Erythroblast (primary cell): ENCODE results near the gene SPAAR.

Experiments
- DNase-seq, 2 experiments: peaks; one replicate each; lab custom pipeline; 2025; lab: John Stamatoyannopoulos, UW
- GATA1 ChIP-seq: IDR thresholded peaks from 2 replicates; pipeline ENCODE4 v1.6.1; 2011; ENCODE audit warnings: low read depth, mild to moderate bottlenecking, control low read depth, low read length, moderate library complexity
- POLR2A ChIP-seq: IDR thresholded peaks from 2 replicates; pipeline ENCODE4 v1.6.1; 2011; ENCODE audit warnings: mild to moderate bottlenecking, low read length

SPAAR gene

DNA sequence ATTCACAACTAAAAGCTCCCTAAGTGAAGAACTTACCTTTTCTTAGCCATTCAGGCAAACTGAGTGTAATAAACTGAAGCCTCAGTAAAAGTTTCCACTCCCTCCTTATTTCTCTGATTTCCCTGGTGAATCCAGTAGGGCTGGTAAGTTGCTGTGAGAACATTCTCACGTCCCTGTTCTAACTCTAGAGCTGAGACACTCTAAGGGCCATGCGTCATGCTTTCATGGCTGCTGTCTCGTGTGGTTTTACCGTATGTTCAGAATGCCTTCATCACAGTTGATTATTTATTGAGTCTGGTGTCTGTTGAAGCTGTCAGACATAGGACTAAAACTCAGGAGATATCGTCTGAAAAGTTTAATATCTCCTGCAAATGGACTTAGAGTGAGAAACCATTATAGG lies 47.4 kb downstream of the SPAAR start:
- no peak for DNase-seq

DNA sequence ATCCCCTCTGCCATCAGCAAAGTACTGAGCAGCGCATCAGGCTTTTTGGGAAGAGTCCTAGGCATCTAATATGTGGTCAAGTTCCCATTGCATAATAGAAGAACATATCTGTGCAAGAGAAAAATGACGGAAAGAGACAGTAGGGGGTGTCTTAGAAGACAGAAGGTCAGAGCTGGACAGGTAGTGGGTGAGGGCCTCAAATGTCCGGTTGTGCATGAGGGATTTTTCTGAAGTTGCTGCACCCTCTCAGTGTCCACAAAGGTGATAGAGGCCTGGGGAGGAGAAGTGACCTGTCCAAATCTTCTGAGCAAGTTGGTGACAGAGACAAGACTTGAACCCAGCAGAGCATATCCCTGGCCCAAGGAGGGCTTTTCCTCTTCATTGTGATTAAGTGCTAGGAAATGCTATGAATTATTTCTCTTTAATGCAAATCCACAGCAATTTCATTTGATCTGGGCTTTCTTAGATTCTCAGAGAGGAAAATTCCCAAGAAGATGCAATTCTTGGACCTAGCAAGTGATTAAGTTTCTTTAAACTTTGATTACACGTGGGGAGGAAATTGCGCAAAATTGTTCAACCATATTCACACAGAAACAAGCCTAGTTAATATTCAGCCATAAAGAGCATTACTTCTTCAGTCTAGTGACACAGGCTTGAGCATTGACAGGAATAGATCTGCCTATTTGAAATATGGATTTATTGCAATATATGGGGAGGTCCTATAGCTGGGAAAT lies 49.0 kb downstream of the SPAAR start, which contains the start of gene OR2S2:
TSS of gene OR2S2 (minus strand) at position 51 of the 734 bp plus-strand sequence. CDS start 56 bp downstream, outside the sequence.
- DNase-seq, result no peak
- TF ChIP-seq POLR2A (no peak), GATA1 (no peak)

More for the DNA sequence above, 47.4 kb downstream of the SPAAR start:
- TF ChIP-seq GATA1 (no peak), POLR2A (no peak)

DNA sequence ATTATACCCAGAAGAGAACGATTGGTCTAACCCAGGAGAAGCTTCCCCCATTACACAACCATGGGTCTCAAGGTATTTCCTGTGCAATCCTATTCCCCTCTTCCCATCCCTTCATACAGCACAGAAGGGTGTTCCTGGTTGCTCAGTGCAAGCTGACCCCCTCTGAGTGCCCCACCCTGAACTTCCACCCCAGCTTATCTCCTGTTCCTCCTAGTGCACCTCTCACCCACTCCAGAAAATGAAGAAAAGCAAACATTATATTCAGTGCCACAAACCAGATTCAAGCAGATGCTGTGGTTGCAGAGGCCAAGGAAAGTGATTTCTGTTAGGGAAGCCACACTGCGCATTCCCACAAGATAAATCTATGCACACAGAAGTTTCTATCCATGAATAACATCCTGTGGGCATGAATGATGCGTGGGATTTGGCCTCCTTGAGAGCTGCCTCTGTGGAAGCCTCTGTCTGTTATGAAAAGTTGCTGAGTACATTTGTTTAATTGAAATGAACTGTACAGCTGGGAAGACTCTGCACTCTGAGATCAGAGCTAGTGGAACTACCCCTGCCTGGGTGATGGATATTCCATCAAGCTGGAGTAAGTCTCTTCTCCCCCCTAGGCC lies 50.9 kb downstream of the SPAAR start:
- TF ChIP-seq GATA1 (no peak), POLR2A (no peak)
- DNase-seq, result no peak
